Measurements from ENCODE around the gene CLTRN.
"Not testable (repeated sequence)": the region's sequence is repeated elsewhere in the genome, so short reads cannot be mapped to it uniquely, and the experiment has no call there.

Gene CLTRN

GRCh38 chrX:15664487-15665444 is at the start of gene CLTRN:
CLTRN (minus strand) TSS chrX:15664805; CDS start chrX:15664775, 30 bp downstream.
- DNase-seq (ENCODE audit: low spot score): no peak

- not testable (repeated sequence) for DNase-seq (ENCODE audit: low spot score)
Observed at GRCh38 chrX:15704273-15704672, 39.7 kb upstream of the CLTRN start.

GRCh38 chrX:15703809-15704208 is 39.2 kb upstream of the CLTRN start:
- not testable (repeated sequence) for DNase-seq (ENCODE audit: low spot score)

- no peak for DNase-seq (ENCODE audit: low spot score)
Observed at GRCh38 chrX:15702488-15703371, 38.1 kb upstream of the CLTRN start.

- DNase-seq (ENCODE audit: low spot score): no peak
Observed at GRCh38 chrX:15696516-15696915, 31.9 kb upstream of the CLTRN start.

GRCh38 chrX:15694941-15695451 is 30.4 kb upstream of the CLTRN start:
- DNase-seq (ENCODE audit: low spot score): no peak

GRCh38 chrX:15686818-15687685 is 22.4 kb upstream of the CLTRN start:
- peak; percentile 73 for DNase-seq (ENCODE audit: low spot score)

GRCh38 chrX:15683193-15683592 is 18.6 kb upstream of the CLTRN start:
- no peak for DNase-seq (ENCODE audit: low spot score)

GRCh38 chrX:15681433-15681832 is 16.8 kb upstream of the CLTRN start:
- no peak for DNase-seq (ENCODE audit: low spot score)

- peak; percentile 19 for DNase-seq (ENCODE audit: low spot score)
Observed at GRCh38 chrX:15680401-15680800, 15.8 kb upstream of the CLTRN start.

GRCh38 chrX:15679246-15679645 is 14.6 kb upstream of the CLTRN start:
- DNase-seq (ENCODE audit: low spot score): no peak

- DNase-seq (ENCODE audit: low spot score): no peak
Observed at GRCh38 chrX:15678339-15678738, 13.7 kb upstream of the CLTRN start.

GRCh38 chrX:15676886-15677285 is 12.3 kb upstream of the CLTRN start:
- no peak for DNase-seq (ENCODE audit: low spot score)

GRCh38 chrX:15675490-15675921 is 10.9 kb upstream of the CLTRN start:
- DNase-seq (ENCODE audit: low spot score): peak; percentile 87

GRCh38 chrX:15674841-15675489 is 10.4 kb upstream of the CLTRN start:
- peak; percentile 96 for DNase-seq (ENCODE audit: low spot score)

GRCh38 chrX:15674514-15674840 is 9.9 kb upstream of the CLTRN start:
- no peak for DNase-seq (ENCODE audit: low spot score)

- no peak for DNase-seq (ENCODE audit: low spot score)
Observed at GRCh38 chrX:15673970-15674369, 9.4 kb upstream of the CLTRN start.

GRCh38 chrX:15672881-15673280 is 8.3 kb upstream of the CLTRN start:
- no peak for DNase-seq (ENCODE audit: low spot score)

GRCh38 chrX:15663439-15663838 is 1.2 kb downstream of the CLTRN start:
- DNase-seq (ENCODE audit: low spot score): no peak

GRCh38 chrX:15654804-15655203 is 9.8 kb downstream of the CLTRN start:
- DNase-seq (ENCODE audit: low spot score): not testable (repeated sequence)

- DNase-seq (ENCODE audit: low spot score): no peak
Observed at GRCh38 chrX:15653961-15654360, 10.6 kb downstream of the CLTRN start.

Data from RKO (cell line).